Right lung (tissue), 5 donors: ENCODE measurements around the gene ZNF680. TPM values are rescaled to one million over a fixed set of nuclear protein-coding genes. Genes with fewer than 3 reads are reported as not detected.

Experiments used
- polyA plus RNA-seq, 5 donors: library from polyadenylated mRNA; unstranded; fragments of 120-200 nt; gene quantifications; one replicate each; pipeline versions ENCODE4 v1.2.1 to v1.2.3, GENCODE V29; 2013; ENCODE audit warnings: inconsistent platforms in 1 of 5, low replicate concordance in 1 of 5; ENCODE audit not compliant: insufficient read length in 5 of 5, insufficient read depth in 1 of 5

Gene ZNF680
- polyA plus RNA-seq, 5 donors: 15.4 to 26.4 (median 18.6) TPM

Other genes starting within 250 kb of the ZNF680 start
- gene ZNF736, start 249.1 kb downstream of the ZNF680 start, polyA plus RNA-seq: 10 to 100 TPM; 14.1 to 24.3 (median 21.9) TPM
- gene ZNF107, start 103.1 kb upstream of the ZNF680 start, polyA plus RNA-seq: 10 to 100 TPM in 3 of 5 donors, 1 to 10 TPM in 2; 8.0 to 16.5 (median 11.0) TPM
- 10 to 100 TPM; 13.6 to 23.6 (median 19.8) TPM for gene ZNF138, start 231.4 kb upstream of the ZNF680 start, polyA plus RNA-seq